Nephron progenitor cell (in vitro differentiated cells): ENCODE data around the gene NSMCE3.

Source experiments
- DNase-seq: peaks from one replicate; pipeline ENCODE4 v3.0.0; 2021
- H3K27ac Mint-ChIP-seq: 2 replicates; pipeline ENCODE4 v1.8.0; 2021; ENCODE audit warnings: mild to moderate bottlenecking, moderate library complexity, mixed read lengths
- H3K27me3 Mint-ChIP-seq: 2 replicates; pipeline ENCODE4 v1.8.0; 2021; ENCODE audit warnings: mild to moderate bottlenecking, low read depth, mixed read lengths; ENCODE audit not compliant: poor library complexity
- H3K36me3 Mint-ChIP-seq: 2 replicates; pipeline ENCODE4 v1.8.0; 2021; ENCODE audit warnings: low read depth, mixed read lengths
- H3K4me1 Mint-ChIP-seq: 2 replicates; pipeline ENCODE4 v1.8.0; 2021; ENCODE audit warnings: mixed read lengths
- H3K4me3 Mint-ChIP-seq: 2 replicates; pipeline ENCODE4 v1.8.0; 2021; ENCODE audit warnings: mild to moderate bottlenecking, moderate library complexity, mixed read lengths
- H3K9me3 Mint-ChIP-seq: 2 replicates; pipeline ENCODE4 v1.8.0; 2021; ENCODE audit warnings: mild to moderate bottlenecking, moderate library complexity, mixed read lengths
- CTCF ChIP-seq: fragments of 200-600 bp; sonication (generic); IDR thresholded peaks from 2 replicates; pipeline ENCODE4 v1.5.0; 2021; ENCODE audit warnings: antibody characterized with exemption

NSMCE3 gene

GRCh38 chr15:29269485-29270168 lies at the start of gene NSMCE3:
Gene NSMCE3, minus strand, starts transcription at chr15:29269822. Its CDS starts 117 bp downstream, at chr15:29269705.
- TF ChIP-seq CTCF = no peak
- H3K27me3 Mint-ChIP-seq = peaks cover 5% of the 10 kb centered on the region
- peaks cover 50% of the 10 kb centered on the region for H3K4me1 Mint-ChIP-seq

DNA sequence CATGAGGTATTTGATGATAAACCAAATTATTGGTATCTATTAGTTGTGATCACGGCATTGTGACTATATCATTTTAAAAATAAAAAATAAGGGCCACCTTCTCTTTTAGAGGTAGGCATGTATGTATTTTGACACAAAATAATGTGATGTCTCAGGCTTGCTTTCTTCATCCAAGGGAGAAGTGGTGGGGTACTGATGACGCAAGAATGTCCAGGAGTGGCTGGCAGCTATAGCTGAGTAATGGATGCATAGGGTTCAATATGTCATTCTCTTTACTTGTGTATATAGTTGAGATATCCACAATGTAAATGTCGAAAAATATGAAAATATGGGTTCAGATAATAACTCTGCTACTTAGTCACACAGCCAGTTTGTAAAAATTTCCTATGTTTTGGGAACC lies 46.8 kb upstream of the NSMCE3 start:
- no peak overlapping the region for H3K27ac Mint-ChIP-seq
- TF ChIP-seq CTCF = no peak
- H3K27me3 Mint-ChIP-seq = peaks cover 4% of the 10 kb centered on the region
- H3K4me3 Mint-ChIP-seq = no peak overlapping the region
- peaks cover 14% of the 10 kb centered on the region for H3K9me3 Mint-ChIP-seq
- no peak for DNase-seq
- no peaks in the 10 kb centered on the region for H3K4me1 Mint-ChIP-seq
- H3K36me3 Mint-ChIP-seq = peaks cover 7% of the 10 kb centered on the region

More at GRCh38 chr15:29269485-29270168, at the start of gene NSMCE3:
- Mint-ChIP-seq H3K27ac (peak within 1 kb of the TSS; percentile 97), H3K36me3 (no peaks in the 10 kb centered on the region), H3K4me3 (peak within 1 kb of the TSS; percentile 95), H3K9me3 (no peaks in the 10 kb centered on the region)
- DNase-seq = peak; percentile 91

- H3K4me3 Mint-ChIP-seq = no peak overlapping the region
- H3K27ac Mint-ChIP-seq = no peak overlapping the region
- no peaks in the 10 kb centered on the region for H3K36me3 Mint-ChIP-seq
- no peaks in the 10 kb centered on the region for H3K4me1 Mint-ChIP-seq
- no peak for TF ChIP-seq CTCF
- peaks cover 9% of the 10 kb centered on the region for H3K27me3 Mint-ChIP-seq
- H3K9me3 Mint-ChIP-seq = no peaks in the 10 kb centered on the region
- DNase-seq = no peak
Observed at GRCh38 chr15:29312387-29312786, 42.8 kb upstream of the NSMCE3 start.

DNA sequence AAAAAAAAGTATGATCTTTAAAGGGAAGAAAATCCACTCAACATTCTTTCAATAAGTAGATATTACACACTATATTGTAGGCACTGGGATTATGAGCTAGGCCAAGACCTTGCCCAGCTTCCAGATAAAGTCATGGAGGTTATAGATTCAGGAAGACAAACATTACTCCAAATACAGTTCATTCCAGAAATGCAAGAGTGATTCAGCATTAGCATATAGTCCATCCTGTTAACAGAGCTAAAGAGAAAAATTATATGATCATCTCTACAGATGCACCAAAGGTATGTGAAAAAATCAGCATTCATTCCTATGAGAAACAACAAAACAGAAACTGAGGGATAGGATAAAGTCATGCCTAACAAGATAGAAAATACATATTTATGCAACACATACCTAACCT lies 42.1 kb upstream of the NSMCE3 start:
- Mint-ChIP-seq H3K9me3 (no peaks in the 10 kb centered on the region), H3K4me3 (no peak overlapping the region), H3K27me3 (peaks cover 9% of the 10 kb centered on the region), H3K36me3 (no peaks in the 10 kb centered on the region), H3K4me1 (no peaks in the 10 kb centered on the region), H3K27ac (no peak overlapping the region)
- no peak for TF ChIP-seq CTCF
- no peak for DNase-seq

DNA sequence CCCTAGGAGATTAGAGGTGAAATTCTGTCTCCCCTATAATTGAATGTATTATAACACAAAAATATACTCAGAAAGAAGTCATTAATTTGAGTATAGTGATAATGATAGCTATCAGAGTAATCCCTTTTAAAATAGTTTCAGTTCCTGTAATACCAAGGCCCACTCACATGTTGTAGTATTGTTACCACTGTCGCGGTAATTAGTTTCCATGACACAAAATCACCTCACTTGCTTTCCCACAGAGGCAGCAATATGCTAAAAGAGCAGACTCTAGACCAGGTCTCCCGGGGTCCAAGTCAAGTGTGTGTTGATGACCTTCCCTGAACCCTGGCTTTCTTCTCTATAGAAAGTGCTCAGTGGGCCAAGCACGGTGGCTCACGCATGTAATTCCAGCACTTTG lies 39.5 kb upstream of the NSMCE3 start:
- Mint-ChIP-seq H3K9me3 (no peaks in the 10 kb centered on the region), H3K36me3 (no peaks in the 10 kb centered on the region), H3K4me1 (no peaks in the 10 kb centered on the region), H3K27ac (no peak overlapping the region), H3K4me3 (no peak overlapping the region), H3K27me3 (peaks cover 7% of the 10 kb centered on the region)
- DNase-seq = no peak
- no peak for TF ChIP-seq CTCF

DNA sequence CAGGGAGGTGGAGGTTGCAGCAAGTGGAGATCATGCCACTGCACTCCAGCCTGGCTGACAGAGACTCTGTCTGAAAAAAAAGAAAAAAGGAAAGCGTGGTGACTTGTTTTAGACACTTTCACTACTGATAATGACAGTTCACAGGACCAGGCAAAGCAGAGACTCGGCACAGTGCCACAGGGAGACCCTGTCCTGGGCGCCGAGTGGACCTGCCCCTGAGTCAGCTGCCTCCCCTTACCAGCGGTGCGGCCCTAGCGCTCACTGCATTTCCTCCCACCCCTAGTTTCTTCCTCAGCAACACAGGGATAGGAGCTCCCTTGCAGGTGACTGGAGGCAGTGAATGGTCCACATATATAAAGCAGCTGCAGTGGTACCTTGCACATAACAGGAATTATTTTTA lies 38.7 kb upstream of the NSMCE3 start:
- Mint-ChIP-seq H3K4me1 (no peaks in the 10 kb centered on the region), H3K36me3 (no peaks in the 10 kb centered on the region), H3K9me3 (no peaks in the 10 kb centered on the region), H3K4me3 (no peak overlapping the region), H3K27me3 (peaks cover 5% of the 10 kb centered on the region), H3K27ac (no peak overlapping the region)
- DNase-seq = no peak
- no peak for TF ChIP-seq CTCF
